DOHH2 (cell line): ENCODE results near the gene NUMB.

ENCODE experiments used
- EZH2phosphoT487 ChIP-seq: fragments of 200-600 bp; sonication (generic); IDR thresholded peaks from 2 replicates; pipeline ENCODE4 v1.6.1; 2017; ENCODE audit warnings: borderline replicate concordance, mild to moderate bottlenecking, antibody characterized with exemption, low read length, moderate library complexity, mixed read lengths
- TF ChIP-seq, protein P1 (sequence below): fragments of 200-600 bp; sonication (generic); IDR thresholded peaks from one replicate; pipeline ENCODE4 v1.5.1; 2014; ENCODE audit warnings: antibody characterized with exemption, mild to moderate bottlenecking, low read depth, low read length; ENCODE audit not compliant: poor library complexity, severe bottlenecking

DNA sequence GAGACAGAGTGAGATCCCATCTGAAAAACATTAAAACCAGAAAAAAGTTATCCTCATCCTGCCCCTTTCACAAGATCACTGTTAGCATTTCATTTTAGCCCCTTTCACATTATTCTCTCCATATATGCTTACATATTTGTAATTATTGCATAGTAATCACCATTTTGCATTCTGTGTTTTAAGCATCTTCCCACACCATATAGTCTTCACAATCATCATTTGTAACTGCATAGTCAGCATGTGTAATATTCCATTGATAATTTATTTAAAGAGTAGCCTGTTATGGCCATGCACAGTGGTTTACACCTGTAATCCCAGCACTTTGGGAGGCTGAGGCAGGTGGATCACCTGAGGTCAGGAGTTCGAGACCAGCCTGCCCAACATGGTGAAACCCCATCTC, 209.2 kb downstream of the NUMB start:
- no peak for TF ChIP-seq EZH2phosphoT487
- TF ChIP-seq, protein P1, sequence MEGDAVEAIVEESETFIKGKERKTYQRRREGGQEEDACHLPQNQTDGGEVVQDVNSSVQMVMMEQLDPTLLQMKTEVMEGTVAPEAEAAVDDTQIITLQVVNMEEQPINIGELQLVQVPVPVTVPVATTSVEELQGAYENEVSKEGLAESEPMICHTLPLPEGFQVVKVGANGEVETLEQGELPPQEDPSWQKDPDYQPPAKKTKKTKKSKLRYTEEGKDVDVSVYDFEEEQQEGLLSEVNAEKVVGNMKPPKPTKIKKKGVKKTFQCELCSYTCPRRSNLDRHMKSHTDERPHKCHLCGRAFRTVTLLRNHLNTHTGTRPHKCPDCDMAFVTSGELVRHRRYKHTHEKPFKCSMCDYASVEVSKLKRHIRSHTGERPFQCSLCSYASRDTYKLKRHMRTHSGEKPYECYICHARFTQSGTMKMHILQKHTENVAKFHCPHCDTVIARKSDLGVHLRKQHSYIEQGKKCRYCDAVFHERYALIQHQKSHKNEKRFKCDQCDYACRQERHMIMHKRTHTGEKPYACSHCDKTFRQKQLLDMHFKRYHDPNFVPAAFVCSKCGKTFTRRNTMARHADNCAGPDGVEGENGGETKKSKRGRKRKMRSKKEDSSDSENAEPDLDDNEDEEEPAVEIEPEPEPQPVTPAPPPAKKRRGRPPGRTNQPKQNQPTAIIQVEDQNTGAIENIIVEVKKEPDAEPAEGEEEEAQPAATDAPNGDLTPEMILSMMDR = no peak
